Neural cell (in vitro differentiated cells): ENCODE results near the gene DSCAM. TPM values are rescaled to one million over a fixed set of nuclear protein-coding genes. Genes with fewer than 3 reads are reported as not detected.

Source experiments
- H2AFZ ChIP-seq: fragments of 200-600, 300-800 bp; sonication (generic), shearing (Covaris generic); 2 replicates; pipeline ENCODE4 v1.6.0; 2014; ENCODE audit warnings: low read depth, mild to moderate bottlenecking, antibody characterized with exemption, low read length, moderate library complexity
- H3F3A ChIP-seq: fragments of 200-600 bp; shearing (Covaris generic); 2 replicates; pipeline ENCODE4 v1.6.1; 2016; ENCODE audit warnings: mild to moderate bottlenecking, moderate library complexity, mixed read lengths, antibody characterized with exemption, low read length; ENCODE audit not compliant: insufficient read depth, poor library complexity, severe bottlenecking
- H3K27ac ChIP-seq: fragments of 200-600, 300-800 bp; sonication (generic), shearing (Covaris generic); 2 replicates; pipeline ENCODE4 v1.5.1; 2014; ENCODE audit warnings: mild to moderate bottlenecking, low read length, moderate library complexity
- H3K27me3 ChIP-seq: fragments of 300-800, 200-600 bp; sonication (generic), shearing (Covaris generic); 2 replicates; pipeline ENCODE4 v1.6.0; 2014; ENCODE audit warnings: mild to moderate bottlenecking, low read depth, low read length, moderate library complexity; ENCODE audit not compliant: insufficient read depth
- H3K36me3 ChIP-seq: fragments of 300-800, 200-600 bp; sonication (generic), shearing (Covaris generic); 2 replicates; pipeline ENCODE4 v1.5.1; 2014; ENCODE audit warnings: mild to moderate bottlenecking, antibody characterized with exemption, low read length, moderate library complexity; ENCODE audit not compliant: insufficient read depth
- H3K4me2 ChIP-seq: fragments of 300-800, 200-600 bp; sonication (generic), shearing (Covaris generic); 2 replicates; pipeline ENCODE4 v1.6.0; 2014; ENCODE audit warnings: mild to moderate bottlenecking, low read length
- H3K4me3 ChIP-seq: fragments of 300-800, 200-600 bp; sonication (generic), shearing (Covaris generic); 2 replicates; pipeline ENCODE4 v1.5.1; 2014; ENCODE audit warnings: mild to moderate bottlenecking, low read length, moderate library complexity
- H3K79me2 ChIP-seq: fragments of 200-600 bp; shearing (Covaris generic); replicated peaks from 2 replicates; pipeline ENCODE4 v1.6.0; 2014; ENCODE audit warnings: mild to moderate bottlenecking, low read length, moderate library complexity; ENCODE audit not compliant: insufficient read depth
- H3K9ac ChIP-seq: fragments of 300-800, 200-600 bp; sonication (generic), shearing (Covaris generic); 2 replicates; pipeline ENCODE4 v1.6.1; 2016; ENCODE audit warnings: mild to moderate bottlenecking, low read length, mixed read lengths
- H3K9me2 ChIP-seq: fragments of 200-600 bp; shearing (Covaris generic); 2 replicates; pipeline ENCODE4 v1.6.1; 2016; ENCODE audit warnings: mild to moderate bottlenecking, low read length, mixed read lengths; ENCODE audit not compliant: insufficient read depth
- H3K9me3 ChIP-seq: fragments of 200-600, 300-800 bp; sonication (generic), shearing (Covaris generic); 2 replicates; pipeline ENCODE4 v1.6.1; 2016; ENCODE audit warnings: mild to moderate bottlenecking, mixed run types, low read length, moderate library complexity, mixed read lengths
- H4K20me1 ChIP-seq: fragments of 200-600 bp; shearing (Covaris generic); 2 replicates; pipeline ENCODE4 v1.6.1; 2016; ENCODE audit warnings: mild to moderate bottlenecking, mixed run types; ENCODE audit not compliant: insufficient read depth
- CTCF ChIP-seq: fragments of 450-650 bp; IDR thresholded peaks from 2 replicates; pipeline ENCODE4 v1.5.1; 2014; ENCODE audit warnings: antibody characterized with exemption, mild to moderate bottlenecking, moderate library complexity; ENCODE audit not compliant: poor library complexity, severe bottlenecking
- EP300 ChIP-seq: fragments of 450-650 bp; conservative IDR thresholded peaks from 2 replicates; pipeline ENCODE4 v1.6.1; 2014; ENCODE audit warnings: antibody characterized with exemption, mild to moderate bottlenecking, moderate library complexity; ENCODE audit not compliant: poor library complexity, severe bottlenecking
- EZH2 ChIP-seq: fragments of 200-600, 300-800 bp; shearing (Covaris generic), sonication (generic); IDR thresholded peaks from 2 replicates; pipeline ENCODE4 v1.6.1; 2014; ENCODE audit warnings: antibody characterized with exemption, low read length, borderline replicate concordance, mild to moderate bottlenecking; ENCODE audit not compliant: insufficient read depth, poor library complexity, severe bottlenecking
- MXI1 ChIP-seq: fragments of 450-650 bp; conservative IDR thresholded peaks from 2 replicates; pipeline ENCODE4 v1.6.1; 2014; ENCODE audit warnings: antibody characterized with exemption, mild to moderate bottlenecking; ENCODE audit not compliant: poor library complexity, severe bottlenecking
- POLR2AphosphoS5 ChIP-seq: IDR thresholded peaks from 2 replicates; pipeline ENCODE4 v1.6.1; 2012
- RAD21 ChIP-seq: fragments of 450-650 bp; conservative IDR thresholded peaks from 2 replicates; pipeline ENCODE4 v1.6.1; 2014; ENCODE audit warnings: antibody characterized with exemption, mild to moderate bottlenecking, moderate library complexity
- REST ChIP-seq: IDR thresholded peaks from 2 replicates; pipeline ENCODE4 v1.6.1; 2012; ENCODE audit warnings: borderline replicate concordance
- SMC3 ChIP-seq: fragments of 450-650 bp; conservative IDR thresholded peaks from 2 replicates; pipeline ENCODE4 v1.6.1; 2014; ENCODE audit warnings: antibody characterized with exemption, mild to moderate bottlenecking, moderate library complexity; ENCODE audit not compliant: poor library complexity
- TAF1 ChIP-seq: IDR thresholded peaks from 2 replicates; pipeline ENCODE4 v1.6.1; 2012; ENCODE audit warnings: low read depth
- polyA plus RNA-seq: library from polyadenylated mRNA; depleted of rRNA; stranded (reverse); fragments of >200 nt; gene quantifications from 2 replicates; pipeline ENCODE4 v1.2.3, GENCODE V29; 2014

Gene DSCAM
- polyA plus RNA-seq, 1 donor from 2014 or later: 5.3 TPM

DNA sequence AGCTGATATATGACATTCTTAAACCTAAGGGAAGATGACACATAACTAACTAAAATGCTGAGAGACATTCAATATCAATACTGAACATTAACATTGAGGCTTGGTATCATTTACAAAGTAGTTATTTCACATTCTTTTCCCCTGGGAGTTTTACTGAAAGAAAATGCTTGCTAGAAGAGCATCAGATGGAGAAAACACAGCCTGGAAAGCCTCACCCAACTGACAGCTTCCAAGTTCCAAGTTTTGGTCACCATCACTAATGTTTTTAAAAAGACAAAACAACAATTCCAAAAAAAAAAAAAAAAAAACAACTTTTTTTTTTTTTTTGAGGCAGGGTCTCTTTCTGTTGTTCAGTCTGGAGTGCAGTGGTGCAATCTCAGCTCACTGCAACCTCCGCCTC, 80.6 kb downstream of the DSCAM start:
- no peaks in the 10 kb centered on the region for H3K79me2 ChIP-seq
- H3K9me2 ChIP-seq: no peaks in the 10 kb centered on the region
- no peaks in the 10 kb centered on the region for H3K36me3 ChIP-seq
- TF ChIP-seq TAF1 (no peak), EZH2 (no peak)
- peak overlapping the region; percentile 69 for H3K27ac ChIP-seq
- no peak overlapping the region for H3K4me3 ChIP-seq
- H4K20me1 ChIP-seq: no peaks in the 10 kb centered on the region
- no peaks in the 10 kb centered on the region for H3F3A ChIP-seq
- no peak overlapping the region for H2AFZ ChIP-seq
- no peaks in the 10 kb centered on the region for H3K9me3 ChIP-seq
- no peaks in the 10 kb centered on the region for H3K27me3 ChIP-seq
- H3K9ac ChIP-seq: no peak overlapping the region
- H3K4me2 ChIP-seq: no peak overlapping the region

- Histone ChIP-seq H2AFZ (no peak overlapping the region), H4K20me1 (no peaks in the 10 kb centered on the region), H3K9me3 (no peaks in the 10 kb centered on the region), H3K27ac (peak overlapping the region; percentile 69), H3K79me2 (no peaks in the 10 kb centered on the region), H3K4me2 (peak overlapping the region; percentile 60), H3K27me3 (no peaks in the 10 kb centered on the region), H3F3A (no peaks in the 10 kb centered on the region), H3K9me2 (no peaks in the 10 kb centered on the region), H3K4me3 (peak overlapping the region; percentile 51), H3K9ac (peak overlapping the region; percentile 48), H3K36me3 (no peaks in the 10 kb centered on the region)
- no peak for TF ChIP-seq EP300
- TF ChIP-seq POLR2AphosphoS5: peak; percentile 44
Measured at GRCh38 chr21:40765811-40766210, 81.1 kb downstream of the DSCAM start.

GRCh38 chr21:40760821-40761220, 86.1 kb downstream of the DSCAM start:
- Histone ChIP-seq H3F3A (no peaks in the 10 kb centered on the region), H3K27ac (no peak overlapping the region), H4K20me1 (no peaks in the 10 kb centered on the region), H3K9ac (no peak overlapping the region), H3K9me3 (no peaks in the 10 kb centered on the region), H2AFZ (no peak overlapping the region), H3K4me2 (no peak overlapping the region), H3K9me2 (no peaks in the 10 kb centered on the region), H3K4me3 (no peak overlapping the region), H3K79me2 (no peaks in the 10 kb centered on the region), H3K36me3 (no peaks in the 10 kb centered on the region), H3K27me3 (no peaks in the 10 kb centered on the region)
- TF ChIP-seq EP300: no peak
- no peak for TF ChIP-seq RAD21
- TF ChIP-seq MXI1: no peak
- no peak for TF ChIP-seq EZH2
- no peak for TF ChIP-seq REST
- no peak for TF ChIP-seq CTCF
- TF ChIP-seq TAF1: no peak
- no peak for TF ChIP-seq SMC3
- no peak for TF ChIP-seq POLR2AphosphoS5
